NCI-H82 treated with DMSO at 0.1 percent for 48 hours (cell line): ENCODE data around the gene CLTCL1.
"Not testable (repeated sequence)": the region's sequence is repeated elsewhere in the genome, so short reads cannot be mapped to it uniquely, and the experiment has no call there.

ENCODE experiments used
- DNase-seq: peaks from one replicate; lab custom pipeline; 2025; ENCODE audit not compliant: unreplicated experiment; lab: John Stamatoyannopoulos, UW

CLTCL1 gene

GRCh38 chr22:19291580-19292457 lies at the start of gene CLTCL1:
CLTCL1 (minus strand) TSS chr22:19291719; CDS start chr22:19291641, 78 bp downstream.
- no peak for DNase-seq

- DNase-seq = no peak
Observed at GRCh38 chr22:19337137-19337536, 45.6 kb upstream of the CLTCL1 start.

- no peak for DNase-seq
Observed at GRCh38 chr22:19336133-19337075, 44.9 kb upstream of the CLTCL1 start.

- no peak for DNase-seq
Observed at GRCh38 chr22:19331975-19332374, 40.5 kb upstream of the CLTCL1 start.

GRCh38 chr22:19331474-19331873 lies 40.0 kb upstream of the CLTCL1 start:
- DNase-seq = no peak

- no peak for DNase-seq
Observed at GRCh38 chr22:19330865-19331418, 39.4 kb upstream of the CLTCL1 start.

- DNase-seq = not testable (repeated sequence)
Observed at GRCh38 chr22:19330205-19330604, 38.7 kb upstream of the CLTCL1 start.

- no peak for DNase-seq
Observed at GRCh38 chr22:19329454-19329853, 37.9 kb upstream of the CLTCL1 start.

GRCh38 chr22:19325296-19325948 lies 33.9 kb upstream of the CLTCL1 start:
- DNase-seq = no peak

GRCh38 chr22:19323420-19323819 lies 31.9 kb upstream of the CLTCL1 start:
- DNase-seq = not testable (repeated sequence)

- no peak for DNase-seq
Observed at GRCh38 chr22:19321757-19322156, 30.2 kb upstream of the CLTCL1 start.

- DNase-seq = not testable (repeated sequence)
Observed at GRCh38 chr22:19320136-19320535, 28.6 kb upstream of the CLTCL1 start.

- DNase-seq = no peak
Observed at GRCh38 chr22:19319281-19319680, 27.8 kb upstream of the CLTCL1 start.

GRCh38 chr22:19317865-19318264 lies 26.3 kb upstream of the CLTCL1 start:
- DNase-seq = no peak

GRCh38 chr22:19307872-19308271 lies 16.4 kb upstream of the CLTCL1 start:
- no peak for DNase-seq

- not testable (repeated sequence) for DNase-seq
Observed at GRCh38 chr22:19306535-19306934, 15.0 kb upstream of the CLTCL1 start.

- no peak for DNase-seq
Observed at GRCh38 chr22:19304547-19304946, 13.0 kb upstream of the CLTCL1 start.

GRCh38 chr22:19303785-19304184 lies 12.3 kb upstream of the CLTCL1 start:
- DNase-seq = no peak

GRCh38 chr22:19295733-19296132 lies 4.2 kb upstream of the CLTCL1 start:
- no peak for DNase-seq

GRCh38 chr22:19292458-19293230 lies 1.1 kb upstream of the CLTCL1 start:
- no peak for DNase-seq
